Measurements from ENCODE around the gene KRTAP10-8. TPM values are rescaled to one million over a fixed set of nuclear protein-coding genes. Genes with fewer than 3 reads are reported as not detected.

Gene KRTAP10-8
- total RNA-seq, 6 experiments from 2014 or later, result not detected

- ATAC-seq (no peak), DNase-seq (no peak)
- intact Hi-C loops (cut with DNase I), result no loop called here
- Histone ChIP-seq H3K27me3 (no peaks in the 10 kb centered on the region), H3K27ac (no peak overlapping the region), H3K4me1 (no peaks in the 10 kb centered on the region), H3K4me3 (no peak overlapping the region), H3K36me3 (no peaks in the 10 kb centered on the region), H3K9me3 (no peaks in the 10 kb centered on the region)
- TF ChIP-seq CTCF (IDR thresholded peaks at IDR 0.05), result no peak
- no peak for TF ChIP-seq POLR2A (IDR thresholded peaks at IDR 0.05)
- WGBS (ENCODE audit: insufficient coverage, low coverage, low lambda C conversion rate, missing lambda C conversion rate), result 67% methylated on average over 5 of the region's 14 CpGs
Observed at GRCh38 chr21:44653123-44653522, 41.2 kb downstream of the KRTAP10-8 start.

GRCh38 chr21:44653656-44654575 is 42.0 kb downstream of the KRTAP10-8 start:
- intact Hi-C loops (cut with DNase I), result no loop called here
- H3K4me1 ChIP-seq, result no peaks in the 10 kb centered on the region
- no peak overlapping the region for H3K4me3 ChIP-seq
- DNase-seq (no peak), ATAC-seq (peak in 2 of 4 donors; percentile 17 to 22)
- H3K27me3 ChIP-seq, result no peaks in the 10 kb centered on the region
- no peaks in the 10 kb centered on the region for H3K9me3 ChIP-seq
- H3K36me3 ChIP-seq, result no peaks in the 10 kb centered on the region
- no peak overlapping the region for H3K27ac ChIP-seq
- TF ChIP-seq POLR2A (IDR thresholded peaks at IDR 0.05), result no peak
- TF ChIP-seq CTCF (IDR thresholded peaks at IDR 0.05), result no peak
- WGBS (ENCODE audit: insufficient coverage, low coverage, low lambda C conversion rate, missing lambda C conversion rate), result 68% methylated on average over 8 of the region's 17 CpGs

- no peaks in the 10 kb centered on the region for H3K36me3 ChIP-seq
- DNase-seq, result no peak
- WGBS (ENCODE audit: insufficient coverage, low coverage, low lambda C conversion rate, missing lambda C conversion rate), result 37% methylated on average over 4 of the region's 9 CpGs
- H3K4me3 ChIP-seq, result no peak within 1 kb of the TSS
- H3K27me3 ChIP-seq, result no peaks in the 10 kb centered on the region
- TF ChIP-seq CTCF (IDR thresholded peaks at IDR 0.05) (no peak), POLR2A (IDR thresholded peaks at IDR 0.05) (no peak)
- H3K4me1 ChIP-seq, result no peaks in the 10 kb centered on the region
- ATAC-seq, result no peak
- H3K9me3 ChIP-seq, result no peaks in the 10 kb centered on the region
- intact Hi-C loops (cut with DNase I), result no loop called here
- no peak within 1 kb of the TSS for H3K27ac ChIP-seq
Observed at GRCh38 chr21:44654576-44655175, 42.8 kb downstream of the KRTAP10-8 start, which contains the start of gene KRTAP12-4. Gene KRTAP12-4 (minus strand): TSS chr21:44654659. CDS start chr21:44654614, 45 bp downstream.

GRCh38 chr21:44656868-44657267 is 45.0 kb downstream of the KRTAP10-8 start:
- Histone ChIP-seq H3K4me3 (no peak overlapping the region), H3K36me3 (no peaks in the 10 kb centered on the region), H3K4me1 (no peaks in the 10 kb centered on the region), H3K27me3 (no peaks in the 10 kb centered on the region), H3K9me3 (no peaks in the 10 kb centered on the region), H3K27ac (no peak overlapping the region)
- TF ChIP-seq POLR2A (IDR thresholded peaks at IDR 0.05) (no peak), CTCF (IDR thresholded peaks at IDR 0.05) (no peak)
- 0% methylated on average over 1 of the region's 1 CpG for WGBS (ENCODE audit: insufficient coverage, low coverage, low lambda C conversion rate, missing lambda C conversion rate)
- intact Hi-C loops (cut with DNase I), result no loop called here
- ATAC-seq (no peak), DNase-seq (no peak)
